K562 (cell line): ENCODE measurements around the gene CGREF1. TPM values are rescaled to one million over a fixed set of nuclear protein-coding genes. Genes with fewer than 3 reads are reported as not detected.

Source experiments
- ATAC-seq: fragments of 200-7000 bp; cut with Tn5 transposase; 3 replicates; pipeline ENCODE4 v1.9.1; 2020; ENCODE audit warnings: moderate library complexity
- BruUV-seq: library from RNA; stranded (reverse); fragments of 400-500 nt; replicated peaks from 2 replicates; lab custom pipeline; 2021; lab: Mats Ljungman, UMichigan
- CTCF ChIA-PET: fragments of 300-600 bp; formaldehyde crosslinking; extraction: SDS; loops from one replicate; lab custom pipeline; 2021; ENCODE audit warnings: low intra/inter-chr PET ratio; lab: Yijun Ruan, JAX
- POLR2A ChIA-PET: fragments of 300-600, 350-650 bp; sonication (Branson Sonifier 250); formaldehyde crosslinking; extraction: SDS; loops from one replicate; lab custom pipeline; 2021; ENCODE audit warnings: antibody characterized with exemption, inconsistent platforms; lab: Yijun Ruan, JAX
- DNase-seq, 4 experiments: peaks; one replicate each; pipeline versions ENCODE4 v3.0.0 to v3.0.0-alpha.2; 2011 to 2018; ENCODE audit warnings: low spot score in 3 of 4, mixed read lengths in 3 of 4; ENCODE audit errors: extremely low read depth in 1 of 4
- FAIRE-seq: peaks from 2 replicates; lab custom pipeline; 2011; peaks lifted over from hg19 to GRCh38; lab: Jason Lieb, UNC
- H2AFZ ChIP-seq: 2 replicates; pipeline ENCODE4 v1.6.0; 2011; ENCODE audit warnings: low read depth, low read length, control low read depth, inconsistent platforms
- H3K27ac ChIP-seq: fragments of 200-600 bp; 3 replicates; pipeline ENCODE4 v1.8.0; 2011; ENCODE audit warnings: low read depth, mild to moderate bottlenecking, control low read depth, inconsistent platforms, low read length, moderate library complexity, mixed read lengths; ENCODE audit errors: extremely low read depth
- H3K27me3 ChIP-seq, 2 experiments: fragments of 300-600 bp in 1 of 2; 2 replicates in 1 of 2; 3 replicates in 1 of 2; pipeline versions ENCODE4 v1.6.0 to v1.8.0; 2011; ENCODE audit warnings: inconsistent platforms in 2 of 2, low read length in 2 of 2, mild to moderate bottlenecking in 1 of 2, mixed read lengths in 1 of 2, moderate library complexity in 1 of 2; ENCODE audit not compliant: control insufficient read depth in 2 of 2, insufficient read depth in 2 of 2
- H3K36me3 ChIP-seq: fragments of 300-600 bp; 3 replicates; pipeline ENCODE4 v1.8.0; 2011; ENCODE audit warnings: mild to moderate bottlenecking, low read length, inconsistent platforms; ENCODE audit not compliant: control insufficient read depth, insufficient read depth
- H3K4me1 ChIP-seq, 2 experiments: fragments of 200-600 bp in 1 of 2; replicated peaks in 1 of 2; 2 replicates in 1 of 2; 3 replicates in 1 of 2; pipeline versions ENCODE4 v1.5.1 to v1.8.0; 2011; ENCODE audit warnings: inconsistent platforms in 2 of 2, low read length in 2 of 2, mild to moderate bottlenecking in 1 of 2, mixed read lengths in 1 of 2, moderate library complexity in 1 of 2; ENCODE audit not compliant: control insufficient read depth in 2 of 2, insufficient read depth in 2 of 2
- H3K4me2 ChIP-seq: 2 replicates; pipeline ENCODE4 v1.6.1; 2011; ENCODE audit warnings: low read length, control low read depth, inconsistent platforms, mixed read lengths; ENCODE audit not compliant: insufficient read depth
- H3K4me3 ChIP-seq: fragments of 200-600 bp; sonication (generic), shearing (Covaris generic); 2 replicates; pipeline ENCODE4 v1.5.1; 2016; ENCODE audit warnings: control low read depth, inconsistent platforms
- H3K79me2 ChIP-seq: fragments of 200-600 bp; 3 replicates; pipeline ENCODE4 v1.8.0; 2011; ENCODE audit warnings: low read length, inconsistent platforms; ENCODE audit not compliant: control insufficient read depth, insufficient read depth
- H3K9ac ChIP-seq, 2 experiments: 2 replicates each; pipeline versions ENCODE4 v1.6.0 to v1.6.1; 2011; ENCODE audit warnings: low read depth in 2 of 2, low read length in 2 of 2, control low read depth in 1 of 2, inconsistent platforms in 1 of 2, mild to moderate bottlenecking in 1 of 2, mixed read lengths in 1 of 2; ENCODE audit not compliant: insufficient read depth in 1 of 2
- H3K9me1 ChIP-seq: one replicate; pipeline ENCODE4 v1.6.0; 2011; ENCODE audit warnings: inconsistent platforms, mild to moderate bottlenecking, low read length, moderate library complexity; ENCODE audit not compliant: control insufficient read depth, insufficient read depth
- H3K9me3 ChIP-seq: replicated peaks from 2 replicates; pipeline ENCODE4 v1.5.1; 2011; ENCODE audit warnings: low read depth, low read length, inconsistent platforms; ENCODE audit not compliant: control insufficient read depth, insufficient read depth
- H4K20me1 ChIP-seq: replicated peaks from 2 replicates; pipeline ENCODE4 v1.6.1; 2011; ENCODE audit warnings: low read length, inconsistent platforms, mixed read lengths; ENCODE audit not compliant: control insufficient read depth, insufficient read depth
- ARHGAP35 ChIP-seq: fragments of 450-650 bp; IDR thresholded peaks from 2 replicates; pipeline ENCODE4 v1.6.1; 2018; ENCODE audit not compliant: partially characterized antibody
- ARID3A ChIP-seq: IDR thresholded peaks from 2 replicates; pipeline ENCODE4 v1.6.1; 2012; ENCODE audit warnings: low read depth, low read length, improper control_type of control experiment, borderline replicate concordance
- CHCHD3 ChIP-seq: fragments of 250-450 bp; sonication (Bioruptor Pico); IDR thresholded peaks from 2 replicates; pipeline ENCODE4 v2.1.2; 2022; ENCODE audit warnings: mild to moderate bottlenecking
- E2F1 ChIP-seq: sonication (generic); formaldehyde crosslinking; IDR thresholded peaks from 2 replicates; pipeline ENCODE4 v1.8.1; 2023; ENCODE audit warnings: mild to moderate bottlenecking, missing genetic modification reagents, moderate library complexity
- HNRNPL ChIP-seq: fragments of 200-400 bp; formaldehyde crosslinking; IDR thresholded peaks from 2 replicates; pipeline ENCODE4 v1.6.1; 2017; ENCODE audit warnings: low read depth, mild to moderate bottlenecking, low read length
- NKRF ChIP-seq: fragments of 450-650 bp; IDR thresholded peaks from 2 replicates; pipeline ENCODE4 v1.6.1; 2016; ENCODE audit warnings: borderline replicate concordance
- NR1H2 ChIP-seq: sonication (generic); formaldehyde crosslinking; IDR thresholded peaks from 2 replicates; pipeline ENCODE4 v1.4.0; 2020; ENCODE audit warnings: mild to moderate bottlenecking, missing genetic modification reagents
- SMAD2 ChIP-seq: fragments of 150-350 bp; IDR thresholded peaks from 2 replicates; pipeline ENCODE4 v1.6.1; 2014; ENCODE audit warnings: low read depth, mild to moderate bottlenecking, low read length
- SMARCE1 ChIP-seq: fragments of 450-650 bp; IDR thresholded peaks from 2 replicates; pipeline ENCODE4 v1.7.1; 2016; ENCODE audit warnings: mild to moderate bottlenecking
- SPI1 ChIP-seq: IDR thresholded peaks from 2 replicates; pipeline ENCODE4 v1.6.1; 2011; ENCODE audit warnings: low read depth, low read length, control low read depth, borderline replicate concordance
- ZNF175 ChIP-seq: fragments of 200-800 bp; sonication (Bioruptor generic); IDR thresholded peaks from 2 replicates; pipeline ENCODE4 v1.6.1; 2016; ENCODE audit warnings: low read depth, mild to moderate bottlenecking, missing genetic modification characterization, missing compliant biosample characterization
- ZNF79 ChIP-seq: fragments of 250-450 bp; sonication (Bioruptor Pico); IDR thresholded peaks from 2 replicates; pipeline ENCODE4 v1.4.0; 2020; ENCODE audit warnings: low read depth, mild to moderate bottlenecking, moderate library complexity
- WGBS: fragments of 100-300 bp; shearing (Covaris generic); methylation state at CpG from one replicate; pipeline ENCODE4 v1.1.6; 2016; ENCODE audit warnings: low coverage, mixed read lengths; ENCODE audit not compliant: insufficient coverage; ENCODE audit errors: missing lambda C conversion rate; 5-methylcytosine and 5-hydroxymethylcytosine counted together
- in situ Hi-C: fragments of 300-500 bp; cut with MboI; formaldehyde crosslinking; loops from 4 replicates; pipeline ENCODE4 v1.15.0; 2018; ENCODE audit warnings: inconsistent platforms, mixed read lengths
- intact Hi-C: fragments of 100-400 bp; cut with micrococcal nuclease; formaldehyde crosslinking; loops from 2 replicates; pipeline ENCODE4 v1.14.2; 2022
- polyA plus RNA-seq, 8 experiments: library from polyadenylated mRNA; depleted of rRNA in 4 of 8; stranded (reverse) in 5 of 8; unstranded in 3 of 8; fragments of >200 nt; fragmentation: Nextera tagmentation in 2 of 8; fragmentation: Illumina TruSeq in 1 of 8; extraction: Ambion mirVana in 2 of 8; extraction: Trizol in 1 of 8; gene quantifications; 2 replicates each; pipeline versions ENCODE4 v1.2.1 to v1.2.3, GENCODE V29; 2011 to 2014; ENCODE audit warnings: inconsistent platforms in 1 of 8, missing spikeins in 1 of 8
- total RNA-seq, 7 experiments: library from RNA; depleted of rRNA in 6 of 7; stranded (reverse); fragments of >200 nt in 6 of 7; fragmentation: Illumina TruSeq in 2 of 7; extraction: Trizol in 2 of 7; gene quantifications; 2 replicates each; pipeline versions ENCODE4 v1.2.1 to v1.2.3, GENCODE V29; 2011 to 2021; ENCODE audit warnings: low replicate concordance in 1 of 7

The CGREF1 gene
- total and polyA plus RNA-seq, 9 of the 15 experiments (the other 6 are each of a cell fraction or from before 2014, with no cell fraction given) = 0.07 to 0.50 (median 0.37) TPM

- no TSS peak for BruUV-seq
- Histone ChIP-seq H3K79me2 (0 out of 3 replicates have a peak, but pooled peaks cover 2% of the 10 kb centered on the region), H3K27me3 (no peaks in the 10 kb centered on the region), H4K20me1 (no peaks in the 10 kb centered on the region), H3K27ac (no peak overlapping the region; the same call in 2 of the 3 replicates), H3K9me1 (no peaks in the 10 kb centered on the region), H3K4me2 (no peak overlapping the region), H2AFZ (no peak overlapping the region), H3K9me3 (no peaks in the 10 kb centered on the region)
- no peak for DNase-seq
- in situ Hi-C loops (no loop called here), intact Hi-C loops (no loop called here)
- no peak for ATAC-seq
- CTCF ChIA-PET = no interaction called here
- FAIRE-seq = no peak
- TF ChIP-seq HNRNPL (no peak), NR1H2 (CRISPR knock-in tag) (no peak), ARID3A (no peak), SMAD2 (no peak), ZNF175 (CRISPR knock-in tag) (no peak), SPI1 (no peak), SMARCE1 (no peak), E2F1 (CRISPR knock-in tag) (no peak), CHCHD3 (no peak), ZNF79 (CRISPR knock-in tag) (no peak), NKRF (no peak), ARHGAP35 (no peak)
- TF ChIP-seq, all 486 proteins: peak for 0
- Histone ChIP-seq H3K4me1 (peaks cover 21 to 24% of the 10 kb centered on the region in 2 experiments), H3K4me3 (no peak overlapping the region), H3K36me3 (peaks cover 70% of the 10 kb centered on the region), H3K9ac (no peak overlapping the region)
- POLR2A ChIA-PET = interaction anchor here (0.8 to 10.5 kb wide), 5 partner anchors 9 to 24 kb away, joined by 3 to 112 read pairs (median 3); partner anchors contain the start of gene OST4
- 63% methylated on average over 5 of the region's 6 CpGs for WGBS
These were observed 61.7 kb downstream of the CGREF1 start for GRCh38 chr2:27057184-27057583.
